B cell (primary cell): ENCODE measurements around the gene GSS. TPM values are rescaled to one million over a fixed set of nuclear protein-coding genes. Genes with fewer than 3 reads are reported as not detected.

Experiments used
- ATAC-seq: fragments of 200-7000 bp; cut with Tn5 transposase; one replicate; pipeline ENCODE4 v1.10.0; 2021; ENCODE audit warnings: low read depth, mild to moderate bottlenecking, moderate number of reproducible peaks, moderate library complexity
- CTCF ChIA-PET: fragments of 350-600 bp; sonication (Branson Sonifier 250); formaldehyde crosslinking; loops from one replicate; lab custom pipeline; 2021; ENCODE audit warnings: antibody characterized with exemption, inconsistent platforms; lab: Charles Lee
- POLR2A ChIA-PET: fragments of 350-600 bp; sonication (Branson Sonifier 250); formaldehyde crosslinking; loops from one replicate; lab custom pipeline; 2021; ENCODE audit warnings: antibody characterized with exemption; lab: Charles Lee
- DNase-seq: peaks from one replicate; pipeline ENCODE4 v3.0.0; 2013
- H2AFZ ChIP-seq: 2 replicates; pipeline ENCODE4 v1.6.1; 2012; ENCODE audit warnings: mild to moderate bottlenecking, low read depth, low read length; ENCODE audit not compliant: insufficient read depth, poor library complexity, severe bottlenecking
- H3K27ac ChIP-seq, 2 donors: 1 replicate in 1 of 2; 2 replicates in 1 of 2; pipeline ENCODE4 v1.5.1; 2012 to 2013; ENCODE audit warnings: low read length in 2 of 2, mild to moderate bottlenecking in 2 of 2, moderate library complexity in 1 of 2
- H3K27me3 ChIP-seq, 4 experiments: fragments of 200-600 bp in 1 of 4; sonication (generic) in 1 of 4; replicated peaks in 1 of 4; 1 replicate in 2 of 4; 2 replicates in 2 of 4; pipeline versions ENCODE4 v1.6.1 to v1.7.0; 2013 to 2016; ENCODE audit warnings: low read length in 3 of 4, mild to moderate bottlenecking in 2 of 4, mixed read lengths in 1 of 4, moderate library complexity in 1 of 4; ENCODE audit not compliant: insufficient read depth in 4 of 4, control insufficient read depth in 3 of 4; ENCODE audit errors: control extremely low read depth in 1 of 4
- H3K36me3 ChIP-seq, 2 experiments: replicated peaks in 1 of 2; 1 replicate in 1 of 2; 2 replicates in 1 of 2; pipeline versions ENCODE4 v1.6.1 to v1.7.1; 2013; ENCODE audit warnings: low read length in 1 of 2; ENCODE audit not compliant: insufficient read depth in 2 of 2, control insufficient read depth in 1 of 2; ENCODE audit errors: control extremely low read depth in 1 of 2, extremely low read depth in 1 of 2
- H3K4me1 ChIP-seq, 2 donors: fragments of 200-600 bp in 1 of 2; sonication (generic) in 1 of 2; 1 replicate in 1 of 2; 2 replicates in 1 of 2; pipeline versions ENCODE4 v1.5.1 to v1.6.1; 2013 to 2017; ENCODE audit warnings: low read length in 2 of 2; ENCODE audit not compliant: control insufficient read depth in 2 of 2, insufficient read depth in 2 of 2
- H3K4me2 ChIP-seq: replicated peaks from 2 replicates; pipeline ENCODE3; 2012; ENCODE audit warnings: mild to moderate bottlenecking, low read depth, low read length; ENCODE audit not compliant: poor library complexity, severe bottlenecking
- H3K4me3 ChIP-seq, 5 experiments: fragments of 200-600 bp in 1 of 5; sonication (generic) in 1 of 5; 1 replicate in 3 of 5; 2 replicates in 2 of 5; pipeline versions ENCODE4 v1.5.1 to v1.7.0; 2011 to 2016; ENCODE audit warnings: low read length in 4 of 5, mild to moderate bottlenecking in 4 of 5, low read depth in 2 of 5, control low read depth in 1 of 5, moderate library complexity in 1 of 5; ENCODE audit not compliant: insufficient read depth in 1 of 5; ENCODE audit errors: control extremely low read depth in 1 of 5, extremely low read depth in 1 of 5
- H3K79me2 ChIP-seq: fragments of 200-600 bp; sonication (generic); one replicate; pipeline ENCODE4 v1.6.0; 2016; ENCODE audit warnings: low read length; ENCODE audit not compliant: control insufficient read depth, insufficient read depth
- H3K9ac ChIP-seq: fragments of 200-600 bp; sonication (generic); 2 replicates; pipeline ENCODE4 v1.6.1; 2017; ENCODE audit warnings: mild to moderate bottlenecking, low read length, moderate library complexity
- H3K9me3 ChIP-seq, 3 donors: one replicate each; pipeline versions ENCODE4 v1.6.1 to v1.7.1; 2013; ENCODE audit warnings: low read length in 2 of 3; ENCODE audit not compliant: control insufficient read depth in 2 of 3, insufficient read depth in 1 of 3; ENCODE audit errors: control extremely low read depth in 1 of 3
- H4K20me1 ChIP-seq: 2 replicates; pipeline ENCODE4 v1.6.0; 2012; ENCODE audit warnings: mild to moderate bottlenecking, low read length; ENCODE audit not compliant: insufficient read depth, control insufficient read depth, poor library complexity, severe bottlenecking
- H3K27ac Mint-ChIP-seq: one replicate; pipeline ENCODE4 v1.8.0; 2021; ENCODE audit warnings: mixed read lengths
- H3K27me3 Mint-ChIP-seq: one replicate; pipeline ENCODE4 v1.8.0; 2021; ENCODE audit warnings: mixed read lengths
- H3K4me1 Mint-ChIP-seq: one replicate; pipeline ENCODE4 v1.8.0; 2021; ENCODE audit warnings: mixed read lengths
- H3K4me3 Mint-ChIP-seq: one replicate; pipeline ENCODE4 v1.8.0; 2021; ENCODE audit warnings: mixed read lengths
- H3K9me3 Mint-ChIP-seq: one replicate; pipeline ENCODE4 v1.8.0; 2022; ENCODE audit warnings: mixed read lengths; ENCODE audit not compliant: insufficient read depth
- CTCF ChIP-seq: fragments of 200-600 bp; IDR thresholded peaks from one replicate; pipeline ENCODE4 v1.8.0; 2022; ENCODE audit warnings: antibody characterized with exemption, mild to moderate bottlenecking
- EZH2 ChIP-seq: IDR thresholded peaks from 2 replicates; pipeline ENCODE4 v1.6.1; 2012; ENCODE audit warnings: borderline replicate concordance, low read depth, mild to moderate bottlenecking, moderate library complexity, low read length; ENCODE audit not compliant: insufficient read depth, poor library complexity, severe bottlenecking
- WGBS: methylation state at CpG from one replicate; pipeline ENCODE4 v1.1.5; 2013; ENCODE audit warnings: missing lambda C conversion rate; ENCODE audit not compliant: insufficient coverage; 5-methylcytosine and 5-hydroxymethylcytosine counted together
- intact Hi-C: fragments of 100-400 bp; cut with micrococcal nuclease; formaldehyde crosslinking; loops from one replicate; pipeline ENCODE4 v1.10.0; 2022
- polyA plus RNA-seq: library from polyadenylated mRNA; depleted of rRNA; stranded (reverse); fragments of >200 nt; gene quantifications from 2 replicates; pipeline ENCODE4 v1.2.3, GENCODE V29; 2012
- total RNA-seq, 2 donors: library from RNA; stranded (reverse); fragments of 120-200 nt in 1 of 2; gene quantifications; 1 replicate in 1 of 2; 2 replicates in 1 of 2; pipeline versions ENCODE4 v1.2.3 to v1.2.4, GENCODE V29; 2013 to 2022

Gene GSS
- total and polyA plus RNA-seq, 2 donors (not counting 1 experiment from before 2014, with no cell fraction given), result 22.5 to 28.6 TPM

GRCh38 chr20:35001596-35002362, 46.2 kb upstream of the GSS start:
- Mint-ChIP-seq H3K4me1 (peaks cover 4% of the 10 kb centered on the region), H3K9me3 (no peaks in the 10 kb centered on the region), H3K27me3 (no peaks in the 10 kb centered on the region), H3K4me3 (no peak overlapping the region), H3K27ac (no peak overlapping the region)
- intact Hi-C loops, result no loop called here
- peaks cover 0 to 70% of the 10 kb centered on the region in 2 experiments for H3K36me3 ChIP-seq
- no peaks in the 10 kb centered on the region for H3K4me1 ChIP-seq
- H3K9me3 ChIP-seq, result no peaks in the 10 kb centered on the region
- no peak overlapping the region for H3K4me3 ChIP-seq
- no peak for TF ChIP-seq EZH2
- DNase-seq (no peak), ATAC-seq (no peak)
- no peaks in the 10 kb centered on the region for H3K27me3 ChIP-seq
- no peaks in the 10 kb centered on the region for H4K20me1 ChIP-seq
- ChIA-PET POLR2A (no interaction called here), CTCF (interaction anchor here (0.8 kb wide), 1 partner anchor 93 kb away, joined by 3 read pairs; no protein-coding TSS in a partner anchor)
- 95% methylated on average over 14 of the region's 15 CpGs for WGBS
- H3K4me2 ChIP-seq, result no peak overlapping the region
- no peak overlapping the region for H2AFZ ChIP-seq
- no peaks in the 10 kb centered on the region for H3K79me2 ChIP-seq
- H3K9ac ChIP-seq, result no peak overlapping the region
- no peak overlapping the region for H3K27ac ChIP-seq

- CTCF ChIA-PET, result interaction anchor here (0.6 kb wide), 1 partner anchor 232 kb away, joined by 3 read pairs; no protein-coding TSS in a partner anchor
- no peak overlapping the region for H3K27ac ChIP-seq
- POLR2A ChIA-PET, result no interaction called here
- H3K36me3 ChIP-seq, result peaks cover 0 to 67% of the 10 kb centered on the region in 2 experiments
- intact Hi-C loops, result no loop called here
- no peak overlapping the region for H3K27ac Mint-ChIP-seq
- H3K4me3 ChIP-seq, result no peak overlapping the region
- H3K9me3 Mint-ChIP-seq, result no peaks in the 10 kb centered on the region
- no peaks in the 10 kb centered on the region for H4K20me1 ChIP-seq
- DNase-seq (no peak), ATAC-seq (no peak)
- no peak overlapping the region for H3K4me2 ChIP-seq
- H3K9ac ChIP-seq, result no peak overlapping the region
- TF ChIP-seq EZH2 (no peak), CTCF (no peak)
- H3K27me3 Mint-ChIP-seq, result no peaks in the 10 kb centered on the region
- WGBS, result 98% methylated on average over 25 of the region's 28 CpGs
- H3K4me3 Mint-ChIP-seq, result no peak overlapping the region
- H3K79me2 ChIP-seq, result no peaks in the 10 kb centered on the region
- H3K9me3 ChIP-seq, result no peaks in the 10 kb centered on the region
- peaks cover 4% of the 10 kb centered on the region for H3K4me1 Mint-ChIP-seq
- no peaks in the 10 kb centered on the region for H3K27me3 ChIP-seq
- no peaks in the 10 kb centered on the region for H3K4me1 ChIP-seq
- H2AFZ ChIP-seq, result no peak overlapping the region
Measured at GRCh38 chr20:35000922-35001595, 45.5 kb upstream of the GSS start.
